ENCODE measurements around the gene EXOC6.

DNA sequence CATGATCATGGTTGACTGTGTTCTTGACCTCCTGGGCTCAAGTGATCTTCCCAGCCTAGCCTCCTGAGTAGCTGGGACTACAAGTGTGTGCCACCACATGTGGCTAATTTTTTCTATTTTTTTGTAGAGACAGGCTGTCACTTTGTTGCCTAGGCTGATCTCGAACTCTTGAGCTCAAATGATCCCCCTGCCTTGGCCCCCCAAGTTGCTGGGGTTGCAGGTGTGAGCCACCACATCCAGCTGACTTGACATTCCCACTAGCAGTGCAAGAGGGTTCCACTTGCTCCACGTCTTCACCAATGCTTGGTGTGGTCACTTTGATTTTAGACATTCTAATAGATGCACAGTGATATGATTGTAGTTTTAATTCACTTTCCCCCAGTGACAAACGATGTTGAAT lies 250.5 kb downstream of the EXOC6 start:
- no peak for TF ChIP-seq POLR2A (IDR thresholded peaks at IDR 0.05)
- TF ChIP-seq CTCF (IDR thresholded peaks at IDR 0.05): no peak
